Measurements from ENCODE around the gene MEX3B.

Gene MEX3B

DNA sequence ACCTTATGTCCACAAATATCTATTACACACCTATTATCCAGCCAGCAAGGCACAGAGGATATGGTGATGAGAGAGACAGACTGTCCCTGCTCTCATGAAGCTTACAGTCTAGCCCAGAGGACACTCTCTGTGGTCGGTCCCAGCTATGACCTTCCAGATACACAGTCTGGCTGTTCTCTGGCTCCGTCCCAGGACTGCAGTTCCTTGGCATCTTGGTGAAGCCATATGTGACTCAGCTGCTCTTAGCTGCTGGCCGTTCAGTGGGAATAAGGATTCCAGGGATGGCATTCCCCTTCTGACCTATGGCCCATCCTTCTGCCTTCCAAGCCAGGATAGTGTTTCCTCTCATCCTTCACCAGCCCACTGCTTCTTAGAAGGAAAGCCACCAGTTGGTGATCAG lies 30.8 kb downstream of the MEX3B start:
- H3K4me2 ChIP-seq (ENCODE audit: low read depth, low read length, poor library complexity, severe bottlenecking): no peak overlapping the region
- TF ChIP-seq, protein P1, sequence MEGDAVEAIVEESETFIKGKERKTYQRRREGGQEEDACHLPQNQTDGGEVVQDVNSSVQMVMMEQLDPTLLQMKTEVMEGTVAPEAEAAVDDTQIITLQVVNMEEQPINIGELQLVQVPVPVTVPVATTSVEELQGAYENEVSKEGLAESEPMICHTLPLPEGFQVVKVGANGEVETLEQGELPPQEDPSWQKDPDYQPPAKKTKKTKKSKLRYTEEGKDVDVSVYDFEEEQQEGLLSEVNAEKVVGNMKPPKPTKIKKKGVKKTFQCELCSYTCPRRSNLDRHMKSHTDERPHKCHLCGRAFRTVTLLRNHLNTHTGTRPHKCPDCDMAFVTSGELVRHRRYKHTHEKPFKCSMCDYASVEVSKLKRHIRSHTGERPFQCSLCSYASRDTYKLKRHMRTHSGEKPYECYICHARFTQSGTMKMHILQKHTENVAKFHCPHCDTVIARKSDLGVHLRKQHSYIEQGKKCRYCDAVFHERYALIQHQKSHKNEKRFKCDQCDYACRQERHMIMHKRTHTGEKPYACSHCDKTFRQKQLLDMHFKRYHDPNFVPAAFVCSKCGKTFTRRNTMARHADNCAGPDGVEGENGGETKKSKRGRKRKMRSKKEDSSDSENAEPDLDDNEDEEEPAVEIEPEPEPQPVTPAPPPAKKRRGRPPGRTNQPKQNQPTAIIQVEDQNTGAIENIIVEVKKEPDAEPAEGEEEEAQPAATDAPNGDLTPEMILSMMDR (IDR thresholded peaks at IDR 0.05; ENCODE audit: insufficient read depth, low read length, poor library complexity, severe bottlenecking): no peak
- TF ChIP-seq EZH2phosphoT487 (conservative IDR thresholded peaks at IDR 0.05; ENCODE audit: low read length): no peak

DNA sequence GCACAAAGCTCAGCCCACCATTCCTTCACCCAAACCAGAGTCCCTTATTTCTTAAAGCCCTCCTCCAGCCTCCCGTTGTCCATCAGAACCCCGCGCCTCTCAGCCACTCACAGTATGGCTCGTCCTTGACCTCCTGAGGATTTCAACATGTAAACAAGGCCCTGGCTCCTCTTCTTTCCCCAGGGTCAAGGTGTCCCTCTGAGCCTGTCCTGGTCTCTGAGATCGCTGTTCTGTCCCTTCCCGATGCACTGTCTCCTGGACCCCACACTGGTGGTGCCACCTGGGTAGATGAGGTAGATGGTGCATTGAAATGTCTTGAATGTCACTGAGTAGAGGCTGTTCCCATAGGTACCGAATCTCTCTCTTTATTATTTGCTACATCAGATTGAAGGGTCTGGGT lies 32.9 kb downstream of the MEX3B start:
- H3K27me3 ChIP-seq (ENCODE audit: low read length): no peaks in the 10 kb centered on the region
- no peaks in the 10 kb centered on the region for H3F3A ChIP-seq (ENCODE audit: insufficient read depth)
- no peaks in the 10 kb centered on the region for H3K9me3 ChIP-seq (ENCODE audit: insufficient read depth, low read length)
- H3K9me2 ChIP-seq (replicated peaks; ENCODE audit: insufficient read depth, low read length): no peaks in the 10 kb centered on the region
- H3K4me3 ChIP-seq (ENCODE audit: insufficient read depth, low read length, poor library complexity, severe bottlenecking): no peak overlapping the region
- no peak overlapping the region for H2AFZ ChIP-seq (ENCODE audit: low read depth, low read length, severe bottlenecking)
- H3K9ac ChIP-seq (ENCODE audit: low read length): no peak overlapping the region
- H3K27ac ChIP-seq (ENCODE audit: low read depth, low read length): no peak overlapping the region
- TF ChIP-seq, protein P1 (IDR thresholded peaks at IDR 0.05; ENCODE audit: insufficient read depth, low read length, poor library complexity, severe bottlenecking): no peak
- no peak for TF ChIP-seq EZH2phosphoT487 (conservative IDR thresholded peaks at IDR 0.05; ENCODE audit: low read length)
- no peak overlapping the region for H3K4me2 ChIP-seq (ENCODE audit: low read depth, low read length, poor library complexity, severe bottlenecking)
- no peaks in the 10 kb centered on the region for H3K79me2 ChIP-seq (ENCODE audit: insufficient read depth, low read length)
- H3K36me3 ChIP-seq (ENCODE audit: low read length): no peaks in the 10 kb centered on the region
- H4K20me1 ChIP-seq (ENCODE audit: low read depth, low read length): no peaks in the 10 kb centered on the region

More for the DNA sequence above, 30.8 kb downstream of the MEX3B start:
- Histone ChIP-seq H4K20me1 (ENCODE audit: low read depth, low read length) (no peaks in the 10 kb centered on the region), H3K79me2 (ENCODE audit: insufficient read depth, low read length) (no peaks in the 10 kb centered on the region), H3K9me2 (replicated peaks; ENCODE audit: insufficient read depth, low read length) (no peaks in the 10 kb centered on the region), H3K4me3 (ENCODE audit: insufficient read depth, low read length, poor library complexity, severe bottlenecking) (no peak overlapping the region), H2AFZ (ENCODE audit: low read depth, low read length, severe bottlenecking) (no peak overlapping the region), H3K27me3 (ENCODE audit: low read length) (no peaks in the 10 kb centered on the region), H3K27ac (ENCODE audit: low read depth, low read length) (no peak overlapping the region), H3K36me3 (ENCODE audit: low read length) (no peaks in the 10 kb centered on the region), H3K9me3 (ENCODE audit: insufficient read depth, low read length) (no peaks in the 10 kb centered on the region), H3K9ac (ENCODE audit: low read length) (no peak overlapping the region), H3F3A (ENCODE audit: insufficient read depth) (no peaks in the 10 kb centered on the region)

DNA sequence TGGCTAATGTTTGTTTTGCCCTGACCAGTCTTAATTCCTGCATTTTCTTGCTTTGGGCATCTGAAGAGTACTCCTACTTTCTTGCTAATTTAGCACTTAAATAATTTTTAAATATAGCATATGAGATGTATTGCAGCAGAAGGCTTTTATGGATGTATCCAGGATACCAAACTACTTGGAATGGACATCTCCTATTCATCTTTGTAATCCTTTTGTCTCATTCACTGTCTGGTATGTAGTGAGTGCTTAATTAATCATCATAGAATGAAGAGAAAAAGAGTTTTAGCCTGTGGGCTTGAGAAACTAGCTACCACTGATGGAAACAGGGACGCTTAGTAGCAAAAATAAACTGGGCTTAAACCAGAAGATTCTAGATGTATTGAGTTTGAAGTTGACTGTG lies 40.6 kb downstream of the MEX3B start:
- no peak overlapping the region for H2AFZ ChIP-seq (ENCODE audit: low read depth, low read length, severe bottlenecking)
- H3K4me2 ChIP-seq (ENCODE audit: low read depth, low read length, poor library complexity, severe bottlenecking): no peak overlapping the region
- no peak overlapping the region for H3K9ac ChIP-seq (ENCODE audit: low read length)
- TF ChIP-seq EZH2phosphoT487 (conservative IDR thresholded peaks at IDR 0.05; ENCODE audit: low read length): no peak
- TF ChIP-seq, protein P1 (IDR thresholded peaks at IDR 0.05; ENCODE audit: insufficient read depth, low read length, poor library complexity, severe bottlenecking): no peak
- no peaks in the 10 kb centered on the region for H3K79me2 ChIP-seq (ENCODE audit: insufficient read depth, low read length)
- H3F3A ChIP-seq (ENCODE audit: insufficient read depth): no peaks in the 10 kb centered on the region
- H3K36me3 ChIP-seq (ENCODE audit: low read length): no peaks in the 10 kb centered on the region
- no peak overlapping the region for H3K27ac ChIP-seq (ENCODE audit: low read depth, low read length)
- H4K20me1 ChIP-seq (ENCODE audit: low read depth, low read length): no peaks in the 10 kb centered on the region
- no peaks in the 10 kb centered on the region for H3K27me3 ChIP-seq (ENCODE audit: low read length)
- no peaks in the 10 kb centered on the region for H3K9me2 ChIP-seq (replicated peaks; ENCODE audit: insufficient read depth, low read length)
- H3K4me3 ChIP-seq (ENCODE audit: insufficient read depth, low read length, poor library complexity, severe bottlenecking): no peak overlapping the region
- no peaks in the 10 kb centered on the region for H3K9me3 ChIP-seq (ENCODE audit: insufficient read depth, low read length)

Measured in SU-DHL-6 (cell line).